ENCODE results near the gene FLT3LG.

Gene FLT3LG

DNA sequence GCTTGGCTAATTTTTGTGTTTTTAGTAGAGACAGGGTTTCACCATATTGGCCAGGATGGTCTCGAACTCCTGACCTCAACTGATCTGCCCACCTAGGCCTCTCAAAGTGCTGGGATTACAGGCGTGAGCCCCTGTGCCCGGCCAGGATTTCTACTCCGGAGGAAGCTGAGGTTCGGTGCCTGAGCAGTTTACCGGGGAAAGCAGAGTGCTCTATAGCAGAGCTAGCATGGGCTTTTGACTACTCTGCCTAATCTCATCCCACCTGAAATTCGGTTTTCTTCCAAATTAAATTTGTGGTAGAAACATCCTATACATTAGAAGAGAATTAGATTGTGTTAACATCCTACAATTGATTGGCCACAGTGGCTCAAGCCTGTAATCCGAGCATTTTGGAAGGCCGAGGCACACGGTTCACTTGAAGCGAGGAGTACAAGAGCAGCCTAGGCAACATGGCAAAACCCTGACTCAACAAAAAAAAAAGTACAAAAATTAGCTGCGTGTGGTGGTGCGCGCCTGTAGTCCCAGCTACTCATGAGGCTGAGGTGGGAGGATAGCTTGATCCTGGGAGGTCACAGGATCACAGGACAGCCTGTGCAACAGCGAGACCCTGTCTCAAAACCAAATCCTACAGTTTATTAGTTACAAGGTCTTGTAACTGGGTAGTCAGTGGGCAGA, 15.0 kb downstream of the FLT3LG start:
- DNase-seq (ENCODE audit: low spot score), result no peak

DNA sequence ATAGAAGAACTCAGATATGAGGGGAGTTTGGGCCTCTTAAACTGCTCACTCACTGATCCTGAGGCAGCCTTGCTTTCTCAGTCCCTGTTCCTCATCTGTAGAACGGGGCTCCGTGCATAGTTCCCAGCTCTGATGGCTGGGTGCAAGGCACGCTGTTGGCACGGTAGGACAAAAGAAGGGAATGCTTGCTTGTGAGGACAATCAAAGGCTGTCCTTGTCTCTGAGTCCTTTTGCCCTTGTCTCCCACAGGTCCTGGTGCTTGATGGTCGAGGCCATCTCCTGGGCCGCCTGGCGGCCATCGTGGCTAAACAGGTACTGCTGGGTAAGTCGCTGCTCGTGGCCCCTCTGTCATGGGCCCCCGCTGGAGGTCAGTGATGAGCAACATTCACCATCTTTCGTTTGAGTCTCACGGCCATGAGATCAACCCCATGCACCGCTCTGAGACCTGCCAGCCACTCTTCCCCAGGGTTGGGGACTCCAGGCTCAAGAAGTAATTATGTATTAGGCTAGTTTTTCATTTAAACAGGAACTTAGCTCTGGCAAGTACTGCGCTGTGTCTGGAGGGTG, 15.7 kb downstream of the FLT3LG start:
- DNase-seq (ENCODE audit: low spot score), result no peak

DNA sequence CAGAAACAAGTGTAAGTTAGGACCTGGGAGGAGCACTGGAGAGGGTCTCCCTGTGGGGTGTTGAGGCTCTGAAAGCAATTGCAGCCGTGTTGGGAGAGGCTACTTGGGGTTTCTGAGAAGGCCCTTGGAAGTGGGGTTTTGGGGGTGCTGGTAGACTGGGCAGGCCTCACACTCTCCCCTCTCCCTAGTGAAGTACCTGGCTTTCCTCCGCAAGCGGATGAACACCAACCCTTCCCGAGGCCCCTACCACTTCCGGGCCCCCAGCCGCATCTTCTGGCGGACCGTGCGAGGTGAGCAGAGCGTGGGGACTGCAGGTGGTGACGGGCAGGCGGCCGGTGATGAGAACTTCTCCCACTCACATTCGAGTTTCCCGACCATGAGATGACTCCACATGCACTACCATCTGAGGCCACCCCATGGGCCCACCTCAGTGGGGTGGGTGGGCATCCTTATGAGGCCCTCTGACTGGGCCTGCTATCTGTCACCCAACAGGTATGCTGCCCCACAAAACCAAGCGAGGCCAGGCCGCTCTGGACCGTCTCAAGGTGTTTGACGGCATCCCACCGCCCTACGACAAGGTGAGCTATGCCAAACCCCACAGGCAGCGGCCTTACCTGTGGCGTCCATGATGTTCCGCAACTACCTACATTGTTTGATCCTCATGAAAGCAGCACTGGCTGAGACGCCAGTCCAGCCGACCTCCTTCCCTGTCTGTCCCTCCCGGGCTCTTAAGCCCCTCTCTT, 16.4 kb downstream of the FLT3LG start:
- DNase-seq (ENCODE audit: low spot score), result no peak

DNA sequence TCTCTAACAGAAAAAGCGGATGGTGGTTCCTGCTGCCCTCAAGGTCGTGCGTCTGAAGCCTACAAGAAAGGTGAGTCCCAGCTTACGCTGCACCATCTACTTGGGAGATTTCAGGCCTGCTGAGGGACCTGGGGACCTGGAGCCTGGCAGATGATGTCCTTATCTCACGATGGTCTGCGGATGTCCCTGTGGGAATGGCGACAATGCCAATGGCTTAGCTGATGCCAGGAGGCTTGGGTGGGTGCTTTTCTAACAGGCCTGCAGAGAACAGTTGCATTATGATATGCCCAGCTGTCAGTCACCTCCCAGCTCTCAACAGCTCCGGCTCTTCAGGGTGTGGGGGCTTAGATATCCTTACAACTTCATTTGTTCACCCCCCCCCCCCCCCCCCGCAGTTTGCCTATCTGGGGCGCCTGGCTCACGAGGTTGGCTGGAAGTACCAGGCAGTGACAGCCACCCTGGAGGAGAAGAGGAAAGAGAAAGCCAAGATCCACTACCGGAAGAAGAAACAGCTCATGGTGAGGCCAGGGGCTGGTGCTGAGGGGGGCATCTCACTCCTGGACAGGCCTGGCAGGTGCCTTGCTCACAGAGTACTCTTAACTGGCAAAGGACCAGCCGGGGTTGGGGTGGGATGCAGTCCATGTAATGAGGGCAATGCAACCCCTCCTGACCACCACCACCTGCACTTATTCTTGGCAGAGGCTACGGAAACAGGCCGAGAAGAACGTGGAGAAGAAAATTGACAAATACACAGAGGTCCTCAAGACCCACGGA, 17.2 kb downstream of the FLT3LG start:
- no peak for DNase-seq (ENCODE audit: low spot score)

- DNase-seq (ENCODE audit: low spot score), result no peak
These were observed 18.0 kb downstream of the FLT3LG start for GRCh38 chr19:49491804-49492572.

DNA sequence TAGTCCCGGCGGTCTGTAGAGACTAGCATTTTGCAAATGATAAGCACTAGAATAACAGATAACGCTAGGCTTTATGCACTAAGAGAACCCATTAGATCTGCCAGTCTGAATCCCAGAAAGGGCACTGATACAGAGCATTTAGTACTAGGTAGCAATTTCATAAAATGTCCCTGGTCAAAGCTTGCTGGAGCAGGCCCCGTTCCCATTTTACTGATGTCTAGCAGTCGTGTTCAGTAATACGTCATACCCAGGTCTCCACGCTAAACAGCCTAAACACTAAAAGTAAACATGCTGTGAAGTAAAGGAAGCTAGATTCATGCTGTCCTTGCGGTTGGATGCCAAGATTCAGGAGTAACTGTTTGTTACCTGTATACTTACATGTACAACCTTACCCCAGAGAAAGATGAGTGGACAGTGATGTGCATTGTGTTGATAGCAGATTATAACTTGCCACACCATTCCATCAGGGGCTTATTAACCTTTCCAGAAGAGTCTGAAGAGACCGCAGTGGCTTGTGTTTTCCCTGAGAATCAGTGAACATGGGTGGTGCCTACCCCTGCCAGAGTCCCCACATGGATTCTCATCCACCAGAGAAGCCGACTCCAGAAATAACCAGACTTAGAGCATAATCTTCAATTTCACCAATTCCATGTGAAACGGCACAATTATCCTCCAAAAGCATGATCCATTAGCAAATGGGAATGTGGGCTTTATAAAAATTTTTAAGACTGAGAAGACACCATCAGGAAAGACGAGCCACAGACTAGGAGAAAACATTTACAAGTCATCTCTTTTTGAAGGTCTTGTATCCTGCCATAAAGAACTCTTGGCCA, 18.8 kb downstream of the FLT3LG start:
- no peak for DNase-seq (ENCODE audit: low spot score)

GRCh38 chr19:49496574-49497008, 22.6 kb downstream of the FLT3LG start:
- no peak for DNase-seq (ENCODE audit: low spot score)

DNA sequence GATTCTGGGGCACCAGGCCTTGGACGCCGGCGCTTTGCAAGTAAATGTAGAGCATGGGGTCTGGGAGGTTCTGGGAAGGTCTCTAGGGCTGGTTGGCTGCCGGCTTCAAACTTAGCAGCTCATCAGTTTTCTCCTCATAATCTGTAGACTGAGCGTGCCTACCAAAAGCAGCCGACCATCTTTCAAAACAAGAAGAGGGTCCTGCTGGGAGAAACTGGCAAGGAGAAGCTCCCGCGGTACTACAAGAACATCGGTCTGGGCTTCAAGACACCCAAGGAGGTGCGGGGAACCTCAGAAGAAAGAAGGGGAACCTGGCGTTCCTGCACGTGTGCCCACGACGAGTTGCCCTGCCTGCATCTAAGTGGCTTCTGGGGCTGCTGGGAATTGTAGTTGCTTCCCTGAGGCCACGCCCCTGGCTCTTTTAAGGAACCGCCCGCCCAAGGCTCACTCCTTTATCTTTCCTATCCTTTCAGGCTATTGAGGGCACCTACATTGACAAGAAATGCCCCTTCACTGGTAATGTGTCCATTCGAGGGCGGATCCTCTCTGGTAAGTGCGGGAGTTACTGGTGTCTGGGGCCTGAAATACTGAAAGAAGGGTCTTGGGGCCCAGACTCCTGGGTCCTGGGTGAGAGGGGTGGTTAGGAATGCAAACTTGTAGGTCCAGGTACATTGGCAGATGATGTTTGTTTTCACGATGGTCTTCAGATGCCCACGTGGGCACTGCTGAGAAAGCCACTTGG, 23.2 kb downstream of the FLT3LG start:
- DNase-seq (ENCODE audit: low spot score), result peak; percentile 78

- DNase-seq (ENCODE audit: low spot score), result no peak
These were observed 23.7 kb downstream of the FLT3LG start for GRCh38 chr19:49497789-49498103.

DNA sequence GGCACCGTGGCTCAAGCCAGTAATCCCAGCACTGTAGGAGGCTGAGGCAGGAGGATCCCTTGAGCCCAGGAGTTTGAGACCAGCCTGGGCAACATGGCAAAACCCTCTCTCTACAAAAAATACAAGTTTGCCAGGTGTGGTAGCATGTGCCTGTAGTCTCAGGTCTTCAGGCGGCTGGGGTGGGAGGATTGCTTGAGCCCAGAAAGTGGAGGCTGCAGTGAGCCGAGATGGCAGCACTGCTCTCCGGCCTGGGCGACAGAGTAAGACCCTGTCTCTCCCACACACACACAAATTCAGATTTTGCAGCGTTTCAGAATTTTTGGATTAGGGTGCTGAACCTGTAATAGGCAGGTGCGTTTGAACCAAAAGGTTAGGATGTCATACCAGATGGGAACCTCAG, 24.5 kb downstream of the FLT3LG start:
- no peak for DNase-seq (ENCODE audit: low spot score)

DNA sequence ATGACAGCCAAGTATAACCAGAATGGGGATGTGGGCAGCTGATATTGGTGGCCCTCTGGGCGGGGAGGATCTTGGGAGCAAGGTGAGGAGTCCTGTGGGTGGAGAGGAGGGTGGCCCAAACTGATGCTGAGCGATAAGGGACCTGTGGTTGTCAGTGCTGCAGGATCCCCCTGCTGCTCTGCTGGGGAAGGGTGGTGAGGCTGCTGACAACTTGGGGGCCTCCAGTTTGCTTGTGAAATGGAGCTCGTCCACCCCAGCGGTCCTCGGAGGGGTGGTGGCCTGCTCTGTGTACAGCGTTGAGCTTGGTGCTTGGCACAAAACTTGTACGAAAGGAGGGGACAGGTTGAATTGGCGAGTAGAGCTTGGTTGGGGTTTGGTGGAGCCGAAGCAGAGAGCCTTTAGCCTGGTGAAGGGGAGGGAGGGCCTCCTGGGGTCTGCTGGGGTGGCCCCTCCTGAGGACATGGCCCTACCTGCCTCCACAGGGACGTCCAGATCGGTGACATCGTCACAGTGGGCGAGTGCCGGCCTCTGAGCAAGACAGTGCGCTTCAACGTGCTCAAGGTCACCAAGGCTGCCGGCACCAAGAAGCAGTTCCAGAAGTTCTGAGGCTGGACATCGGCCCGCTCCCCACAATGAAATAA, 25.1 kb downstream of the FLT3LG start:
- DNase-seq (ENCODE audit: low spot score), result no peak

- no peak for DNase-seq (ENCODE audit: low spot score)
These were observed 29.0 kb downstream of the FLT3LG start for GRCh38 chr19:49502866-49503581.

DNA sequence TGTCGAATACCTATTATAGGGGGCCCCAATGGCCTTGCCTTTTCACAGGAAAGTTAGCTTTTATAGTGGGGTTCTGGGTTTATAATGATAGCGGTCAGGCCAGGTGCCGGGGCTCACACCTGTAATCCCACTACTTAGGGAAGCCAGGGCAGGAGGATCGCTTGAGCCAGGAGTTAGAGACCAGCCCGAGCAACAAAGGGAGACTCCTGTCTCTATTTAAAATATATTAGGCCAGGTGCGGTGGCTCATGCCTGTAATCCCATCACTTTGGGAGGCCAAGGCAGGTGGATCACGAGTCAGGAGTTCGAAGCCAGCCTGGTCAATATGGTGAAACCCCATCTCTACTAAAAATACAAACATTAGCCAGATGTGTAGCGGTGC, 29.6 kb downstream of the FLT3LG start:
- DNase-seq (ENCODE audit: low spot score), result no peak

- DNase-seq (ENCODE audit: low spot score), result peak; percentile 77
These were observed 32.6 kb downstream of the FLT3LG start for GRCh38 chr19:49506575-49507105.

DNA sequence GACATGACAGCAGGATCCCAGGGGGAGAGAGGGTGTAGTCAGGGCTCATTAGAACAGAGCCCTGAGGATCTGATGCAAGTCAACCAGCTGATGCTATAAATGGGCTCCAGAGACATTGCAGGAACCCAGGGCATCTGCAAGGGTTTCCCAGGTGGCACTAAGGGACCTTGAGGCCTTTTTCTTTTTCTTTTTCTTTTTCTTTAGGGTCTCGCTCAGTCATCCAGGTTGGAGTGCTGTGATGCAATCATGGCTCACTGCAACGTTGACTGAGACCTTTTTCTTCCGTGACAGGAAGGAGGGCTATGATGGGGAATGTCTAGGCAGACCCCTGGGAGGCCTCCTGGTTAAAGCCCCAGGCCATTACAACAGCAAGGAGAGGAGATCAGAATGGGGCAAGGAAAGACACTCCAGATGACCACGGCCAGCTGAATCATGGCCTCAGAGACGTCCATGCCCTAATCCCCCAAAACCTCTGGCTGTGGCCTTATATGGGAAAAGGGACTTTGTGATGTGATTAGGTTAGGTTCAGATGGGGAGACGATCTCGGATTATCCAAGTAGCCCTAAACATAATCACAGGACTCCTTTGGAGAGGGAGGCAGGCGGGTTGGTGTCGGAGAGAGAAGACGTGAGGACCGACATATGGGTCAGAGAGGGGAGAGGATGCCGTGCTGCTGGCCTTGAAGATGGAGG, 33.9 kb downstream of the FLT3LG start:
- DNase-seq (ENCODE audit: low spot score), result no peak

DNA sequence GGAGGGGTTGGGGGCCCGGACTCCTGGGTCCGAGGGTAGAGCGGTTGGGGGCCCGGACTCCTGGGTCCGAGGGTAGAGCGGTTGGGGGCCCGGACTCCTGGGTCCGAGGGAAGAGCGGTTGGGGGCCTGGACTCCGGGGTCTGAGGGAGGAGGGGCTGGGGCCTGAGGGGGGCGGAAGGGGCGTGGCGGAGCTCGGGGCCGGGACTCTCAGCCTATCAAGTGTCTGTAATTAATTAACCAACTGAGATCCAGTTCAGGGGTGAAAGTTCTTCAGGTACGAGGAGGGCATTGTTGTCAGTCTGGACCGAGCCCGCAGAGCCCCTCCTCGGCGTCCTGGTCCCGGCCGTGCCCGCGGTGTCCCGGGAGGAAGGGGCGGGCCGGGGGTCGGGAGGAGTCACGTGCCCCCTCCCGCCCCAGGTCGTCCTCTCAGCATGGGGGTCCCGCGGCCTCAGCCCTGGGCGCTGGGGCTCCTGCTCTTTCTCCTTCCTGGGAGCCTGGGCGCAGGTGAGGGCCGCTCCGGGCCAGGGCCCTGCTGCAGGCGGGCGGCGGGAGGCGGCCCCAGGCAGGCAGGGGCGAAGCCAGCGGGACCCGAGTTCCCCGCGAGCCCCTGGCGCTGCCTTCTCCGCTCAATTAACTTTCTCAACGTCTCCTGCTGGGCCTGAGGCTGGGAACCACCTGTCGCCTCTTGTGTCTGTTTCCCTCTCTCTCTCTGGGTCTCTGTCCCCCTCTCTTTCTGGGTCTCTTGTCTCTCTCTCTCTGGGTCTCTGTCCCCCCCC, 39.1 kb downstream of the FLT3LG start:
- DNase-seq (ENCODE audit: low spot score), result peak; percentile 58

DNA sequence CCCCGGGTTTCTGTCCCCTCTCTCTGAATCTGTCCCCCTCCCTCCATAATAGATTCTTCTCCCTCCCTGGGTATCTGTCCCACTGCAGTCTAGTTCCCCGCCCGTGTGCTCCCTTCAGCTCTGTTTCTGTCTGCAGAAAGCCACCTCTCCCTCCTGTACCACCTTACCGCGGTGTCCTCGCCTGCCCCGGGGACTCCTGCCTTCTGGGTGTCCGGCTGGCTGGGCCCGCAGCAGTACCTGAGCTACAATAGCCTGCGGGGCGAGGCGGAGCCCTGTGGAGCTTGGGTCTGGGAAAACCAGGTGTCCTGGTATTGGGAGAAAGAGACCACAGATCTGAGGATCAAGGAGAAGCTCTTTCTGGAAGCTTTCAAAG, 39.7 kb downstream of the FLT3LG start:
- DNase-seq (ENCODE audit: low spot score), result no peak

GRCh38 chr19:49514151-49514550, 40.1 kb downstream of the FLT3LG start:
- no peak for DNase-seq (ENCODE audit: low spot score)
